ENCODE measurements around the gene GRM8. TPM values are rescaled to one million over a fixed set of nuclear protein-coding genes. Genes with fewer than 3 reads are reported as not detected.

Gene GRM8
- total and polyA plus RNA-seq, 10 of the 15 experiments (the other 5 are each of a cell fraction or from before 2014, with no cell fraction given), result 0.33 to 7.1 (median 0.45) TPM; not detected in 2

DNA sequence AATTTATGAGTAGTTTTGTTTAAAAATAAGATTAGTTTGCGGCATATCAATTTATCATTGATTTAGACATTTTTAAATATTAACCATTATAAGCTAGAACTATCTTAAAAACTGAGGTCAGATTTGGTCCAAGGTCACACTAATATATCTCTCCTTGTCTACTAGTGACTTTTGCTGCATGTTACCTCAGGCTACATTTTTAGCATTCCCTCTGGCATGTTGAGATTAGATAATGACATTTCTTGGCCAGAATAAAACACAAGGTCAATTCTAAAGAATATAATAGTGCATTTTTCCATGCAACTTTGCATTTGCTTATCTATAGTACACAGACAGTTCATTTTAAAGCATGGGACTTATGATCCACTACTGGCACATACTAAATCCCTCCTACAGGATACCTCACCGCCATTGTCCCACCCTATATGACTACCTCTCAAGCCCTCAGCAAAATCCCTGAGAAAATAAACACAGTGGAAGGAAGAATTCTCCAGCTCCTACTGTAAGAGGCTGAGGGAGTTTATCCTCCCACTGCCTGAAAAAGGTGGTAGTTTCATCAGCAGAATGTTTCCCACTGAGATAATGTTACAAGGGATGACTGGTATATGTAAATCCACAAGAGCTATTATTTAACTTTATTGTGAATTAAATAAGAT lies 816.4 kb downstream of the GRM8 start:
- H3K9ac ChIP-seq (ENCODE audit: control insufficient read depth, insufficient read depth, low read length), result no peak overlapping the region
- H3K4me3 ChIP-seq, result no peak overlapping the region
- in situ Hi-C loops (cut with MboI) (no loop called here), intact Hi-C loops (cut with micrococcal nuclease; ENCODE audit: unreplicated experiment) (no loop called here)
- FAIRE-seq (no peak), DNase-seq (ENCODE audit: low read depth, low spot score) (no peak), ATAC-seq (no peak)
- H3K4me2 ChIP-seq (ENCODE audit: control insufficient read depth, insufficient read depth), result no peak overlapping the region
- no peaks in the 10 kb centered on the region; the same call in 1 of the 3 replicates for H3K9me3 ChIP-seq (replicated peaks; ENCODE audit: control insufficient read depth, insufficient read depth, low read length)
- TF ChIP-seq, protein P1, sequence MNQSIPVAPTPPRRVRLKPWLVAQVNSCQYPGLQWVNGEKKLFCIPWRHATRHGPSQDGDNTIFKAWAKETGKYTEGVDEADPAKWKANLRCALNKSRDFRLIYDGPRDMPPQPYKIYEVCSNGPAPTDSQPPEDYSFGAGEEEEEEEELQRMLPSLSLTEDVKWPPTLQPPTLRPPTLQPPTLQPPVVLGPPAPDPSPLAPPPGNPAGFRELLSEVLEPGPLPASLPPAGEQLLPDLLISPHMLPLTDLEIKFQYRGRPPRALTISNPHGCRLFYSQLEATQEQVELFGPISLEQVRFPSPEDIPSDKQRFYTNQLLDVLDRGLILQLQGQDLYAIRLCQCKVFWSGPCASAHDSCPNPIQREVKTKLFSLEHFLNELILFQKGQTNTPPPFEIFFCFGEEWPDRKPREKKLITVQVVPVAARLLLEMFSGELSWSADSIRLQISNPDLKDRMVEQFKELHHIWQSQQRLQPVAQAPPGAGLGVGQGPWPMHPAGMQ (IDR thresholded peaks at IDR 0.05; ENCODE audit: borderline replicate concordance), result no peak
- no peaks in the 10 kb centered on the region for H4K20me1 ChIP-seq (ENCODE audit: control insufficient read depth, insufficient read depth)
- POLR2A ChIA-PET, result interaction anchor here (0.6 kb wide), 1 partner anchor 15 kb away, joined by 4 read pairs; no protein-coding TSS in a partner anchor
- H3K27ac ChIP-seq (ENCODE audit: control insufficient read depth, insufficient read depth), result no peak overlapping the region
- CTCF ChIA-PET, result interaction anchor here (0.7 kb wide), 1 partner anchor 12 kb away, joined by 4 read pairs; no protein-coding TSS in a partner anchor
- WGBS (ENCODE audit: insufficient coverage, insufficient replicate concordance, low lambda C conversion rate, missing lambda C conversion rate), result 50% methylated on average over 2 of the region's 2 CpGs
- SMC1A ChIA-PET (ENCODE audit: uncharacterized antibody, unreplicated experiment), result interaction anchor here (1.2 to 1.8 kb wide), 3 partner anchors 10 to 25 kb away, joined by 4 to 5 read pairs (median 4); no protein-coding TSS in a partner anchor
- no peaks in the 10 kb centered on the region for H3K27me3 ChIP-seq (replicated peaks in 1 of 2; ENCODE audit: control insufficient read depth in 2 of 2, insufficient read depth in 2 of 2, low read length in 1 of 2)
- no peak overlapping the region for H2AFZ ChIP-seq (ENCODE audit: control insufficient read depth, low read depth, low read length)
- H3K36me3 ChIP-seq (ENCODE audit: control insufficient read depth in 2 of 2, insufficient read depth in 2 of 2, low read length in 1 of 2), result no peaks in the 10 kb centered on the region
- no TSS peak for BruUV-seq (replicated peaks)
- H3K79me2 ChIP-seq (ENCODE audit: control insufficient read depth, insufficient read depth, low read length), result no peaks in the 10 kb centered on the region
- RAD21 ChIA-PET (ENCODE audit: unreplicated experiment), result no interaction called here
- H3K4me1 ChIP-seq (ENCODE audit: control insufficient read depth, insufficient read depth, low read length), result no peaks in the 10 kb centered on the region

DNA sequence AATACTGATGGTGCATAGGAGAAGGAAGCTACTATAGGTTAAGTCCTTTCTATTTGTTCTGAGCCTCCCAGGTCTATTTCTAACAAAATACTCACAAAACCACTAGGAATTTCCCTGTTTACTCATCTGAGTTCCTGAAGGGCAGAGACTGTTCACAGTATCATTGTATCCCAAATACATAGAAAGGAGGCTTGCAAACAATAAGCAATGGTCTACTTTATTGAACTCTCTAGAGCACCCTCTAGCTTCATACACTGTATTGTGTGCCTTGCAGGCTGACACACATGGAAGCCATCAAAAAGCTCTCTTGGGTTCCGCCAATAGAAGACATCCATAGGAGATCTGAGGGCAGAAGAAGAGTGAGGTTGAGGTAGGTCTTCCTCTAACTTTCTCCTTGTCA lies 826.1 kb downstream of the GRM8 start:
- Histone ChIP-seq H2AFZ (ENCODE audit: control insufficient read depth, low read depth, low read length) (no peak overlapping the region), H3K79me2 (ENCODE audit: control insufficient read depth, insufficient read depth, low read length) (no peaks in the 10 kb centered on the region), H3K9me3 (replicated peaks; ENCODE audit: control insufficient read depth, insufficient read depth, low read length) (no peaks in the 10 kb centered on the region), H3K4me1 (ENCODE audit: control insufficient read depth, insufficient read depth, low read length) (no peaks in the 10 kb centered on the region), H3K27me3 (replicated peaks in 1 of 2; ENCODE audit: control insufficient read depth in 2 of 2, insufficient read depth in 2 of 2, low read length in 1 of 2) (no peaks in the 10 kb centered on the region), H3K27ac (ENCODE audit: control insufficient read depth, insufficient read depth) (no peak overlapping the region), H3K36me3 (ENCODE audit: control insufficient read depth in 2 of 2, insufficient read depth in 2 of 2, low read length in 1 of 2) (no peaks in the 10 kb centered on the region), H3K4me2 (ENCODE audit: control insufficient read depth, insufficient read depth) (no peak overlapping the region), H3K4me3 (no peak overlapping the region), H4K20me1 (ENCODE audit: control insufficient read depth, insufficient read depth) (no peaks in the 10 kb centered on the region), H3K9ac (ENCODE audit: control insufficient read depth, insufficient read depth, low read length) (no peak overlapping the region)
- SMC1A ChIA-PET (ENCODE audit: uncharacterized antibody, unreplicated experiment), result interaction anchor here (0.8 to 3.4 kb wide), 7 partner anchors 10 to 230 kb away, joined by 3 to 16 read pairs (median 4); no protein-coding TSS in a partner anchor
- RAD21 ChIA-PET (ENCODE audit: unreplicated experiment), result interaction anchor here (0.6 to 1.3 kb wide), 4 partner anchors 13 to 470 kb away, joined by 3 to 4 read pairs (median 3); no protein-coding TSS in a partner anchor
- no TSS peak for BruUV-seq (replicated peaks)
- TF ChIP-seq PAX8 (IDR thresholded peaks at IDR 0.05) (no peak), RUNX3 (IDR thresholded peaks at IDR 0.05; ENCODE audit: low read length) (peak; percentile 27; the same call in 1 of the 2 replicates)
- POLR2A ChIA-PET, result no interaction called here
- intact Hi-C loops (cut with micrococcal nuclease; ENCODE audit: unreplicated experiment) (no loop called here), in situ Hi-C loops (cut with MboI) (no loop called here)
- CTCF ChIA-PET, result interaction anchor here (0.7 to 3.5 kb wide), 6 partner anchors 13 to 325 kb away, joined by 3 to 20 read pairs (median 3); no protein-coding TSS in a partner anchor
- FAIRE-seq (no peak), ATAC-seq (no peak), DNase-seq (ENCODE audit: low read depth, low spot score) (no peak)
- 100% methylated on average over 1 of the region's 1 CpG for WGBS (ENCODE audit: insufficient coverage, insufficient replicate concordance, low lambda C conversion rate, missing lambda C conversion rate)

All from GM12878 (cell line).